ENCODE results near the gene TEN1.
"Not testable (repeated sequence)": the region's sequence is repeated elsewhere in the genome, so short reads cannot be mapped to it uniquely, and the experiment has no call there.

TEN1 gene

DNA sequence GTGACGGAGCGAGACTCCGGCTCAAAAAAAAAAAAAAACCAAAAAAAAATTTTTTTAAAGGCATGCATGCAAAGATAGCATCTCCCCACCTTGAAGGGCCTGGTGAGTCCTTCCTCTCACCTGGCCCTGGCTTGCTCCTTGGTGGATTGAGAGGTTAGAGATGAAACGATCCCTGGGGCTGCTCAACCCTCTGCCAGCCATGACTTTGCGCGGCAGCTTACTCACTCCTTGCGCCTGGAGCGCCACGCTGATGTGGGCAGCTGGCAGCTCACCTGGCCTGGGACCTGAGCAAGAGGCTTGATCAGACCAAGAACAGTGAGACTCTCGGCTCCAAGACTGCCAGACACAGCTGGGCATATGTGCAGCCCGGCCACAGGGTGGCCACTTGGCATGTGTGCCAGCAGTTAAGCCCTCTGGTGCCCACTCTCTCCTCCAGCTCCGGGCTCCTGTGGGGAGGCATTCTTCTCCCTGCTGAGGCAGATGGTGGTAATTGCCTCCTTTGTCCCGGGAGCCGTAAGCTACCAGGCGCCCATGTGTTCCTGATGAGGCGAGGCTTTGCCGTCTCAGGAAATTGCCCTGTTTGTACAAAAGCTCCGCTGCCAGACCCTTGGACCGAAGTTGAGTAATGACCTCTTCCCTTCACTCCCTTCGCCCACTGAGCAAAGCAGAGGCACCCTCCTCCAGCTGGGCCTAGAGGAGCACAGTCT lies 53.2 kb downstream of the TEN1 start:
- no peak for DNase-seq

- DNase-seq = no peak
Observed at GRCh38 chr17:76032780-76033108, 53.7 kb downstream of the TEN1 start.

GRCh38 chr17:76033139-76033538 lies 54.1 kb downstream of the TEN1 start:
- no peak for DNase-seq

- DNase-seq = no peak
Observed at GRCh38 chr17:76034428-76035350, 55.6 kb downstream of the TEN1 start.

DNA sequence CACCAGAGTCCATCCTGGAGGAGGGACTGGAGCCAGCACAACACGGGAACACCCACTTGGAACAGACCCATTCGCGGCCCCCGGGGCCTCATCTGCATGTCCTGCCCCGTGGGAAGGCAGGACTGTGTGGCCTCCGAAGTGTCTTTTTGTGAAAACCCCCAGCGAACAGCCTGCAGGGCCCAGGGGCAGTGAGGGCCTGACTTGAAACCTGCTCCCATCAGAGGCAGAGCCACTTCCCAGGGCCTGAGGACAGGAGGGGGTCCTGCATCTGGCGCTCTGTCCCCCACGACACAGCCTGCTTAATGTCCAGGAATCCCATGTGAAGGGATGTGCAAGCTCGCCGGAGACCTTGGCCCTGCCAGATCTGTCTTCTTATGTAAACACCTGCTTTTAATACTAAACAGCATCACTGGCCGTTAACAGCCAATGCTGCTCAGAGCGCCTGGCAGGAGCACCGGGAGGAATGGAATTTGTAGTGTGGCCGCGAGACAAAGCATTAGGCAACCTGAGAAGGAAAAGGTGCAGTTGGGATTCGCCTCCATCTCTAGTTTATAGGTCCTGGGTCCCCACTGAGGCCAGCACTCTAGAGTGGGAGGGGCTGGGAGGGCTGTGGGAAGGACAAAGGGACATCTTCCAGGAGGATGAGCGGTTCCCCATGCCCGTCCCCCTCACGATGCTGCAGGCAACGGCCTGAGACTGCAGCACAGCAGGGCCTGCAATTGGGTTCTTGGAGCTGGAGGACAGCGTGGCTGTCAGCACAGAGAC lies 57.6 kb downstream of the TEN1 start:
- DNase-seq = no peak

- no peak for DNase-seq
Observed at GRCh38 chr17:76038050-76038449, 59.0 kb downstream of the TEN1 start.

GRCh38 chr17:76039121-76039520 lies 60.1 kb downstream of the TEN1 start:
- no peak for DNase-seq

GRCh38 chr17:76040376-76040775 lies 61.3 kb downstream of the TEN1 start:
- DNase-seq = no peak

DNA sequence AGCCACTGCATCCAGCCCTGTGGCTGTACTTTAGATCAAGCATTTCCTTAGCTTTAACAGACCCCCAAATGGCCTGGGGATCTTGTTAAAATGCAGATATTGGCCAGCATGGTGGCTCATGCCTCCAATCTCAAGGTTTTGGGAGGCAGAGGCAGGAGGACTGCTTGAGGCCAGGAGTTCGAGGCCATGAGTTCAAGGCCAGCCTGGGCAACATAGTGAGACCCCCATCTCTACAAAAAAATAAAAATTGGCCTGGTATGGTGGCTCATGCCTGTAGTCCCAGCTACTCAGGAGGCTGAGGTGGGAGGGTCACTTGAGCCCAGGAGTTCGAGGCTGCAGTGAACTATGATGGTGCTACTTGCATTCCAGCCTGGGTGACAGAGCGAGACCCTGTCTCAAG lies 63.8 kb downstream of the TEN1 start:
- DNase-seq = not testable (repeated sequence)

- not testable (repeated sequence) for DNase-seq
Observed at GRCh38 chr17:76044475-76045007, 65.5 kb downstream of the TEN1 start.

- DNase-seq = no peak
Observed at GRCh38 chr17:76046064-76046463, 67.0 kb downstream of the TEN1 start.

- DNase-seq = no peak
Observed at GRCh38 chr17:76048025-76048605, 69.1 kb downstream of the TEN1 start.

- DNase-seq = no peak
Observed at GRCh38 chr17:76048711-76049110, 69.7 kb downstream of the TEN1 start.

DNA sequence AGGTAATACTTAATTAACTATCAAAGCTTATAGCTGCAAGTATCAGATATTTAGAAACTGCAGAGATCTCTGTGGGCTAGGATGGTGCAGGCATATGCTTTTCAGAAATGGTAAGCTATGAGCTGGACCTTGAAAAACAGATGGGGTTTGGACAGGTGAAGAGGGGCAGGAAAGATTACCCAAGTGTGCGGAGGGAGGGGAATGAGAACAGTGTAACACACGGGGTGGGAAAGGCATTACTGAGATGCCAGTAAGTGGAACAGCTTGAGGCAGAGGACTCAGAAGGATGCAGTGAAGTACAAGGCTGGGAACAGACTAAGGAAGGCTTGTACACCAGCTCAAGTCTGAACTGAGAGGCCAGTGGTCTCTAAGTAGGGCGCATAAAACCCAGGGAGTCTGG lies 70.2 kb downstream of the TEN1 start:
- DNase-seq = no peak

- DNase-seq = no peak
Observed at GRCh38 chr17:76049836-76050537, 70.9 kb downstream of the TEN1 start.

All from NCI-H510A treated with DMSO at 0.1 percent for 48 hours (cell line).